HCT116 (cell line): ENCODE data around the gene EIF2AK2. TPM values are rescaled to one million over a fixed set of nuclear protein-coding genes. Genes with fewer than 3 reads are reported as not detected.

Experiments used
- ATAC-seq: fragments of 200-7000 bp; cut with Tn5 transposase; 2 replicates; pipeline ENCODE4 v1.9.1; 2020; ENCODE audit warnings: mild to moderate bottlenecking, moderate library complexity
- BruUV-seq: library from RNA; stranded (reverse); fragments of 400-500 nt; replicated peaks from 2 replicates; lab custom pipeline; 2021; lab: Mats Ljungman, UMichigan
- CTCF ChIA-PET: fragments of 300-600 bp; sonication (Branson Sonifier 250); formaldehyde crosslinking; loops from one replicate; lab custom pipeline; 2021; ENCODE audit warnings: antibody characterized with exemption; lab: Charles Lee
- POLR2A ChIA-PET: fragments of 300-600, 350-600 bp; sonication (Branson Sonifier 250); formaldehyde crosslinking; loops from one replicate; lab custom pipeline; 2021; ENCODE audit warnings: antibody characterized with exemption; lab: Charles Lee
- RAD21 ChIA-PET, 2 experiments: fragments of 300-600 bp; sonication (Branson Sonifier 250); formaldehyde crosslinking; loops; one replicate each; lab custom pipeline; 2023; ENCODE audit warnings: low total read pairs in 2 of 2; ENCODE audit not compliant: uncharacterized antibody in 2 of 2, unreplicated experiment in 2 of 2, low non-redundant PET in 1 of 2; lab: Charles Lee
- DNase-seq: peaks from one replicate; pipeline ENCODE4 v3.0.0-alpha.2; 2010; ENCODE audit warnings: low read depth, low spot score
- H2AFZ ChIP-seq: fragments of 200-600 bp; shearing (Covaris generic), sonication (generic); 2 replicates; pipeline ENCODE4 v1.6.1; 2017; ENCODE audit warnings: low read depth, mixed run types, mixed read lengths, antibody characterized with exemption, low read length; ENCODE audit not compliant: poor library complexity, severe bottlenecking
- H3K27ac ChIP-seq: 2 replicates; pipeline ENCODE4 v1.5.1; 2012; ENCODE audit warnings: low read depth, low read length
- H3K27me3 ChIP-seq: fragments of 200-600 bp; sonication (generic); 2 replicates; pipeline ENCODE4 v1.6.1; 2016; ENCODE audit warnings: mixed run types, low read length, mixed read lengths; ENCODE audit not compliant: insufficient read depth
- H3K36me3 ChIP-seq, 2 experiments: fragments of 200-500 bp in 1 of 2; fragments of 200-600 bp in 1 of 2; sonication (Bioruptor generic) in 1 of 2; sonication (generic) in 1 of 2; 2 replicates each; pipeline versions ENCODE4 v1.5.1 to v1.6.1; 2014 to 2016; ENCODE audit warnings: low read length in 2 of 2, inconsistent platforms in 1 of 2, mixed read lengths in 1 of 2, mixed run types in 1 of 2; ENCODE audit not compliant: insufficient read depth in 2 of 2, control insufficient read depth in 1 of 2
- H3K4me1 ChIP-seq, 2 experiments: fragments of 200-600 bp in 1 of 2; sonication (generic) in 1 of 2; 2 replicates each; pipeline versions ENCODE4 v1.5.1 to v1.6.1; 2012 to 2017; ENCODE audit warnings: low read length in 2 of 2, inconsistent platforms in 1 of 2, mild to moderate bottlenecking in 1 of 2, mixed read lengths in 1 of 2, mixed run types in 1 of 2, moderate library complexity in 1 of 2; ENCODE audit not compliant: insufficient read depth in 2 of 2, control insufficient read depth in 1 of 2
- H3K4me2 ChIP-seq: fragments of 200-600 bp; sonication (generic); 2 replicates; pipeline ENCODE4 v1.6.1; 2017; ENCODE audit warnings: mixed run types, low read length, mixed read lengths
- H3K4me3 ChIP-seq, 2 experiments: fragments of 200-600 bp in 1 of 2; sonication (generic) in 1 of 2; replicated peaks in 1 of 2; 2 replicates each; pipeline ENCODE4 v1.5.1; 2011 to 2016; ENCODE audit warnings: low read length in 2 of 2, control low read depth in 1 of 2, low read depth in 1 of 2, mild to moderate bottlenecking in 1 of 2, mixed read lengths in 1 of 2, mixed run types in 1 of 2
- H3K79me2 ChIP-seq: fragments of 200-600 bp; sonication (generic); 2 replicates; pipeline ENCODE4 v1.6.1; 2017; ENCODE audit warnings: mild to moderate bottlenecking, mixed run types, low read length, moderate library complexity, mixed read lengths; ENCODE audit not compliant: insufficient read depth
- H3K9ac ChIP-seq: fragments of 200-600 bp; sonication (generic); 2 replicates; pipeline ENCODE4 v1.6.1; 2016; ENCODE audit warnings: low read length, mixed read lengths
- H3K9me2 ChIP-seq: fragments of 200-600 bp; sonication (generic), shearing (Covaris generic); 2 replicates; pipeline ENCODE4 v1.6.1; 2017; ENCODE audit warnings: mixed run types, mild to moderate bottlenecking, moderate library complexity; ENCODE audit not compliant: insufficient read depth
- H3K9me3 ChIP-seq, 2 experiments: fragments of 200-500 bp in 1 of 2; fragments of 200-600 bp in 1 of 2; sonication (Bioruptor generic) in 1 of 2; sonication (generic) in 1 of 2; 2 replicates each; pipeline ENCODE4 v1.6.1; 2014 to 2017; ENCODE audit warnings: low read length in 2 of 2, mixed read lengths in 2 of 2, inconsistent platforms in 1 of 2, low read depth in 1 of 2, mild to moderate bottlenecking in 1 of 2, mixed run types in 1 of 2, moderate library complexity in 1 of 2; ENCODE audit not compliant: control insufficient read depth in 1 of 2, insufficient read depth in 1 of 2
- H4K20me1 ChIP-seq: fragments of 200-600 bp; sonication (generic), shearing (Covaris generic); 2 replicates; pipeline ENCODE4 v1.6.1; 2017; ENCODE audit warnings: mixed run types, mild to moderate bottlenecking, moderate library complexity; ENCODE audit not compliant: insufficient read depth
- ATF3 ChIP-seq: IDR thresholded peaks from 2 replicates; pipeline ENCODE4 v1.6.1; 2012
- CBX3 ChIP-seq: IDR thresholded peaks from 2 replicates; pipeline ENCODE4 v1.6.1; 2012; ENCODE audit warnings: low read depth
- CEBPB ChIP-seq: IDR thresholded peaks from 2 replicates; pipeline ENCODE4 v1.6.1; 2012; ENCODE audit warnings: low read depth
- EGR1 ChIP-seq: IDR thresholded peaks from 2 replicates; pipeline ENCODE4 v1.6.1; 2012; ENCODE audit warnings: low read depth
- ELF1 ChIP-seq: IDR thresholded peaks from 2 replicates; pipeline ENCODE4 v1.6.1; 2012; ENCODE audit warnings: low read depth, borderline replicate concordance
- EZH2 ChIP-seq: fragments of 200-600 bp; sonication (generic); IDR thresholded peaks from 2 replicates; pipeline ENCODE4 v1.6.1; 2017; ENCODE audit warnings: antibody characterized with exemption, mixed run types
- EZH2phosphoT487 ChIP-seq: fragments of 200-600 bp; IDR thresholded peaks from 2 replicates; pipeline ENCODE4 v1.6.1; 2018; ENCODE audit warnings: antibody characterized with exemption, borderline replicate concordance
- JUND ChIP-seq: IDR thresholded peaks from 2 replicates; pipeline ENCODE4 v1.6.1; 2012
- RAD21 ChIP-seq: IDR thresholded peaks from 2 replicates; pipeline ENCODE4 v1.6.1; 2012; ENCODE audit warnings: low read depth, mild to moderate bottlenecking
- REST ChIP-seq: IDR thresholded peaks from 2 replicates; pipeline ENCODE4 v1.6.1; 2012; ENCODE audit warnings: low read depth
- SRF ChIP-seq: IDR thresholded peaks from 2 replicates; pipeline ENCODE4 v1.6.1; 2012; ENCODE audit warnings: low read depth
- TCF7L2 ChIP-seq: IDR thresholded peaks from 2 replicates; pipeline ENCODE4 v1.7.0; 2011; ENCODE audit warnings: borderline replicate concordance, inconsistent platforms; ENCODE audit not compliant: insufficient read depth, insufficient read length; ENCODE audit errors: extremely low read depth
- ZBTB33 ChIP-seq: IDR thresholded peaks from 2 replicates; pipeline ENCODE4 v1.6.1; 2011; ENCODE audit warnings: mild to moderate bottlenecking, low read length, moderate library complexity; ENCODE audit not compliant: insufficient replicate concordance; ENCODE audit errors: extremely low read depth
- ZFX ChIP-seq: fragments of 450-650 bp; IDR thresholded peaks from 2 replicates; pipeline ENCODE4 v1.6.1; 2017
- ZNF274 ChIP-seq: fragments of 200-500 bp; sonication (Bioruptor generic); IDR thresholded peaks from 2 replicates; pipeline ENCODE4 v1.6.1; 2014; ENCODE audit warnings: mild to moderate bottlenecking, low read depth, low read length, inconsistent platforms
- intact Hi-C: fragments of 100-400 bp; cut with micrococcal nuclease; formaldehyde crosslinking; loops from 2 replicates; pipeline ENCODE4 v1.10.0; 2022
- total RNA-seq: library from RNA; stranded (reverse); gene quantifications from one replicate; pipeline ENCODE4 v1.2.1, GENCODE V29; 2021; ENCODE audit not compliant: unreplicated experiment

EIF2AK2 gene
- total RNA-seq, 1 experiment from 2014 or later, result 40.7 TPM

GRCh38 chr2:37110306-37111212 is 46.2 kb downstream of the EIF2AK2 start:
- Histone ChIP-seq H3K36me3 (peaks cover 11 to 25% of the 10 kb centered on the region in 2 experiments; a peak in 3 of 4 replicates), H3K4me3 (no peak overlapping the region), H3K4me1 (no peaks in the 10 kb centered on the region), H3K9ac (no peak overlapping the region), H2AFZ (no peak overlapping the region), H3K4me2 (no peak overlapping the region), H3K79me2 (no peaks in the 10 kb centered on the region), H3K9me2 (no peaks in the 10 kb centered on the region), H4K20me1 (no peaks in the 10 kb centered on the region), H3K9me3 (no peaks in the 10 kb centered on the region), H3K27me3 (no peaks in the 10 kb centered on the region), H3K27ac (no peak overlapping the region)
- ATAC-seq (no peak), DNase-seq (no peak)
- ChIA-PET POLR2A (no interaction called here), CTCF (no interaction called here), RAD21 (no interaction called here)
- no TSS peak for BruUV-seq
- intact Hi-C loops, result no loop called here
- TF ChIP-seq TCF7L2 (no peak), REST (no peak), EGR1 (no peak), RAD21 (no peak), ATF3 (no peak), ZFX (no peak), SRF (no peak), ZBTB33 (no peak), EZH2phosphoT487 (no peak), EZH2 (no peak), JUND (no peak), CEBPB (no peak), CBX3 (no peak), ELF1 (no peak), ZNF274 (no peak)
